Mesothelial cell of epicardium (in vitro differentiated cells): ENCODE results near the gene TMPRSS4. TPM values are rescaled to one million over a fixed set of nuclear protein-coding genes. Genes with fewer than 3 reads are reported as not detected.

ENCODE experiments used
- DNase-seq, 2 experiments: peaks; one replicate each; pipeline ENCODE4 v3.0.0; 2021; ENCODE audit warnings: low spot score in 2 of 2; ENCODE audit not compliant: unreplicated experiment in 2 of 2
- H3K27ac Mint-ChIP-seq: 2 replicates; pipeline ENCODE4 v1.8.0; 2021; ENCODE audit warnings: mixed read lengths
- H3K27me3 Mint-ChIP-seq: 2 replicates; pipeline ENCODE4 v1.8.0; 2021; ENCODE audit warnings: low read depth, mixed read lengths
- H3K36me3 Mint-ChIP-seq: 2 replicates; pipeline ENCODE4 v1.8.0; 2021; ENCODE audit warnings: mixed read lengths
- H3K4me1 Mint-ChIP-seq: 2 replicates; pipeline ENCODE4 v1.8.0; 2021; ENCODE audit warnings: mixed read lengths
- H3K4me3 Mint-ChIP-seq: 2 replicates; pipeline ENCODE4 v1.8.0; 2021; ENCODE audit warnings: mild to moderate bottlenecking, moderate library complexity, mixed read lengths
- H3K9me3 Mint-ChIP-seq: 2 replicates; pipeline ENCODE4 v1.8.0; 2021; ENCODE audit warnings: mixed read lengths
- CTCF ChIP-seq: fragments of 200-600 bp; sonication (generic); IDR thresholded peaks from one replicate; pipeline ENCODE4 v1.5.0; 2021; ENCODE audit warnings: antibody characterized with exemption; ENCODE audit not compliant: unreplicated experiment
- total RNA-seq: library from RNA; stranded (reverse); gene quantifications from 3 replicates; pipeline ENCODE4 v1.2.1, GENCODE V29; 2021

Gene TMPRSS4
- total RNA-seq, 1 donor from 2014 or later: 0.94 TPM

- H3K27ac Mint-ChIP-seq: no peak overlapping the region
- no peaks in the 10 kb centered on the region for H3K9me3 Mint-ChIP-seq
- peaks cover 19% of the 10 kb centered on the region for H3K27me3 Mint-ChIP-seq
- no peaks in the 10 kb centered on the region for H3K4me1 Mint-ChIP-seq
- H3K36me3 Mint-ChIP-seq: no peaks in the 10 kb centered on the region
- no peak for TF ChIP-seq CTCF
- DNase-seq: no peak
- H3K4me3 Mint-ChIP-seq: no peak overlapping the region
Observed at GRCh38 chr11:118106789-118107335, 30.0 kb downstream of the TMPRSS4 start.

GRCh38 chr11:118108513-118108912, 31.6 kb downstream of the TMPRSS4 start:
- H3K4me1 Mint-ChIP-seq: no peaks in the 10 kb centered on the region
- H3K4me3 Mint-ChIP-seq: no peak overlapping the region
- no peak for DNase-seq
- TF ChIP-seq CTCF: no peak
- no peak overlapping the region for H3K27ac Mint-ChIP-seq
- H3K9me3 Mint-ChIP-seq: no peaks in the 10 kb centered on the region
- H3K36me3 Mint-ChIP-seq: no peaks in the 10 kb centered on the region
- peaks cover 21% of the 10 kb centered on the region for H3K27me3 Mint-ChIP-seq

GRCh38 chr11:118109231-118109630, 32.4 kb downstream of the TMPRSS4 start:
- H3K36me3 Mint-ChIP-seq: no peaks in the 10 kb centered on the region
- no peak for TF ChIP-seq CTCF
- no peak for DNase-seq
- H3K27me3 Mint-ChIP-seq: peaks cover 17% of the 10 kb centered on the region
- no peak overlapping the region for H3K27ac Mint-ChIP-seq
- no peak overlapping the region for H3K4me3 Mint-ChIP-seq
- no peaks in the 10 kb centered on the region for H3K9me3 Mint-ChIP-seq
- no peaks in the 10 kb centered on the region for H3K4me1 Mint-ChIP-seq

GRCh38 chr11:118111019-118111743, 34.3 kb downstream of the TMPRSS4 start:
- TF ChIP-seq CTCF: no peak
- H3K4me3 Mint-ChIP-seq: no peak overlapping the region
- H3K27me3 Mint-ChIP-seq: peaks cover 16% of the 10 kb centered on the region
- H3K36me3 Mint-ChIP-seq: no peaks in the 10 kb centered on the region
- no peak overlapping the region for H3K27ac Mint-ChIP-seq
- no peak for DNase-seq
- H3K4me1 Mint-ChIP-seq: no peaks in the 10 kb centered on the region
- H3K9me3 Mint-ChIP-seq: no peaks in the 10 kb centered on the region

GRCh38 chr11:118111744-118112035, 34.8 kb downstream of the TMPRSS4 start:
- Mint-ChIP-seq H3K4me3 (no peak overlapping the region), H3K9me3 (no peaks in the 10 kb centered on the region), H3K4me1 (no peaks in the 10 kb centered on the region), H3K27ac (no peak overlapping the region), H3K27me3 (peaks cover 16% of the 10 kb centered on the region), H3K36me3 (no peaks in the 10 kb centered on the region)
- no peak for TF ChIP-seq CTCF
- no peak for DNase-seq
